Astrocyte (in vitro differentiated cells and primary cell): ENCODE results near the gene TRDN. TPM values are rescaled to one million over a fixed set of nuclear protein-coding genes. Genes with fewer than 3 reads are reported as not detected.

ENCODE experiments used
- DNase-seq: peaks from one replicate; pipeline ENCODE4 v3.0.0-alpha.2; 2010; ENCODE audit warnings: low read depth
- FAIRE-seq: peaks from 2 replicates; lab custom pipeline; 2011; peaks lifted over from hg19 to GRCh38; lab: Jason Lieb, UNC
- H2AFZ ChIP-seq: 2 replicates; pipeline ENCODE4 v1.6.0; 2012; ENCODE audit warnings: low read depth, low read length, inconsistent platforms
- H3K27ac ChIP-seq: 2 replicates; pipeline ENCODE4 v1.5.1; 2011; ENCODE audit warnings: low read depth, low read length, inconsistent platforms
- H3K27me3 ChIP-seq: 2 replicates; pipeline ENCODE4 v1.6.0; 2011; ENCODE audit warnings: low read length, inconsistent platforms; ENCODE audit not compliant: insufficient read depth
- H3K36me3 ChIP-seq: 2 replicates; pipeline ENCODE4 v1.5.1; 2011; ENCODE audit warnings: low read length, inconsistent platforms; ENCODE audit not compliant: insufficient read depth
- H3K4me1 ChIP-seq: 2 replicates; pipeline ENCODE4 v1.5.1; 2011; ENCODE audit warnings: low read length, inconsistent platforms; ENCODE audit not compliant: insufficient read depth
- H3K4me2 ChIP-seq: 2 replicates; pipeline ENCODE4 v1.6.0; 2012; ENCODE audit warnings: low read length, inconsistent platforms
- H3K4me3 ChIP-seq: 2 replicates; pipeline ENCODE4 v1.5.1; 2011; ENCODE audit warnings: low read depth, mild to moderate bottlenecking, low read length, inconsistent platforms; ENCODE audit not compliant: insufficient read depth
- H3K79me2 ChIP-seq: 2 replicates; pipeline ENCODE4 v1.6.0; 2012; ENCODE audit warnings: mild to moderate bottlenecking, low read length, inconsistent platforms; ENCODE audit not compliant: insufficient read depth
- H3K9ac ChIP-seq: 2 replicates; pipeline ENCODE4 v1.6.0; 2012; ENCODE audit warnings: mild to moderate bottlenecking, low read length, inconsistent platforms
- H3K9me3 ChIP-seq: 2 replicates; pipeline ENCODE4 v1.5.1; 2012; ENCODE audit warnings: low read depth, mild to moderate bottlenecking, low read length, inconsistent platforms; ENCODE audit not compliant: insufficient read depth
- H4K20me1 ChIP-seq: 2 replicates; pipeline ENCODE4 v1.6.0; 2012; ENCODE audit warnings: low read length, inconsistent platforms; ENCODE audit not compliant: insufficient read depth
- H3K27ac Mint-ChIP-seq: one replicate; pipeline ENCODE4 v1.8.0; 2021; ENCODE audit warnings: mild to moderate bottlenecking, mixed read lengths; ENCODE audit not compliant: unreplicated experiment
- H3K27me3 Mint-ChIP-seq: one replicate; pipeline ENCODE4 v1.8.0; 2021; ENCODE audit warnings: low read depth, mixed read lengths; ENCODE audit not compliant: unreplicated experiment
- H3K36me3 Mint-ChIP-seq: one replicate; pipeline ENCODE4 v1.8.0; 2021; ENCODE audit warnings: low read depth, mixed read lengths; ENCODE audit not compliant: unreplicated experiment
- H3K4me1 Mint-ChIP-seq: one replicate; pipeline ENCODE4 v1.8.0; 2021; ENCODE audit warnings: low read depth, mixed read lengths; ENCODE audit not compliant: unreplicated experiment
- H3K4me3 Mint-ChIP-seq: one replicate; pipeline ENCODE4 v1.8.0; 2021; ENCODE audit warnings: mild to moderate bottlenecking, moderate library complexity, mixed read lengths; ENCODE audit not compliant: unreplicated experiment
- H3K9me3 Mint-ChIP-seq: one replicate; pipeline ENCODE4 v1.8.0; 2021; ENCODE audit warnings: mild to moderate bottlenecking, mixed read lengths; ENCODE audit not compliant: unreplicated experiment
- CTCF ChIP-seq: IDR thresholded peaks from 2 replicates; pipeline ENCODE4 v1.5.1; 2011; ENCODE audit warnings: low read depth, mild to moderate bottlenecking, inconsistent platforms, low read length, moderate library complexity; ENCODE audit not compliant: insufficient read depth
- EZH2 ChIP-seq: IDR thresholded peaks from 2 replicates; pipeline ENCODE4 v1.6.1; 2012; ENCODE audit warnings: mild to moderate bottlenecking, low read length, inconsistent platforms; ENCODE audit not compliant: insufficient read depth
- total RNA-seq: library from RNA; stranded (reverse); gene quantifications from 2 replicates; pipeline ENCODE4 v1.2.1, GENCODE V29; 2021

TRDN gene
- total RNA-seq, 1 donor from 2014 or later = not detected

GRCh38 chr6:123215211-123215610 is 421.5 kb downstream of the TRDN start:
- no peak overlapping the region for H3K9ac ChIP-seq
- no peaks in the 10 kb centered on the region for H4K20me1 ChIP-seq
- Mint-ChIP-seq H3K27me3 (no peaks in the 10 kb centered on the region), H3K36me3 (no peaks in the 10 kb centered on the region), H3K27ac (no peak overlapping the region), H3K4me3 (no peak overlapping the region), H3K4me1 (no peaks in the 10 kb centered on the region), H3K9me3 (no peaks in the 10 kb centered on the region)
- no peaks in the 10 kb centered on the region for H3K79me2 ChIP-seq
- no peak for TF ChIP-seq EZH2
- no peak for TF ChIP-seq CTCF
- no peaks in the 10 kb centered on the region for H3K27me3 ChIP-seq
- no peaks in the 10 kb centered on the region for H3K9me3 ChIP-seq
- no peaks in the 10 kb centered on the region for H3K36me3 ChIP-seq
- H3K4me2 ChIP-seq = no peak overlapping the region
- DNase-seq (no peak), FAIRE-seq (no peak)
- no peak overlapping the region for H2AFZ ChIP-seq
- no peak overlapping the region for H3K4me3 ChIP-seq
- no peak overlapping the region for H3K27ac ChIP-seq
- no peaks in the 10 kb centered on the region for H3K4me1 ChIP-seq

GRCh38 chr6:123214433-123214832 is 422.3 kb downstream of the TRDN start:
- Histone ChIP-seq H3K36me3 (no peaks in the 10 kb centered on the region), H3K79me2 (no peaks in the 10 kb centered on the region), H3K9me3 (no peaks in the 10 kb centered on the region), H3K4me3 (no peak overlapping the region), H3K4me2 (no peak overlapping the region), H3K27ac (no peak overlapping the region), H3K4me1 (no peaks in the 10 kb centered on the region), H3K27me3 (no peaks in the 10 kb centered on the region), H4K20me1 (no peaks in the 10 kb centered on the region), H3K9ac (no peak overlapping the region), H2AFZ (no peak overlapping the region)
- Mint-ChIP-seq H3K9me3 (no peaks in the 10 kb centered on the region), H3K4me1 (no peaks in the 10 kb centered on the region), H3K27me3 (no peaks in the 10 kb centered on the region), H3K4me3 (no peak overlapping the region), H3K36me3 (no peaks in the 10 kb centered on the region), H3K27ac (no peak overlapping the region)
- DNase-seq (no peak), FAIRE-seq (no peak)
- TF ChIP-seq EZH2 (no peak), CTCF (no peak)

- H3K36me3 ChIP-seq = no peaks in the 10 kb centered on the region
- no peak overlapping the region for H3K27ac ChIP-seq
- H3K4me1 ChIP-seq = no peaks in the 10 kb centered on the region
- Mint-ChIP-seq H3K4me1 (no peaks in the 10 kb centered on the region), H3K27ac (no peak overlapping the region), H3K36me3 (no peaks in the 10 kb centered on the region), H3K4me3 (no peak overlapping the region), H3K27me3 (no peaks in the 10 kb centered on the region), H3K9me3 (no peaks in the 10 kb centered on the region)
- TF ChIP-seq CTCF = no peak
- no peak for TF ChIP-seq EZH2
- FAIRE-seq = no peak
- H3K4me3 ChIP-seq = no peak overlapping the region
- H3K79me2 ChIP-seq = no peaks in the 10 kb centered on the region
- no peak for DNase-seq
- H3K4me2 ChIP-seq = no peak overlapping the region
- H3K9me3 ChIP-seq = no peaks in the 10 kb centered on the region
- H3K27me3 ChIP-seq = no peaks in the 10 kb centered on the region
- no peak overlapping the region for H3K9ac ChIP-seq
- no peaks in the 10 kb centered on the region for H4K20me1 ChIP-seq
- no peak overlapping the region for H2AFZ ChIP-seq
Observed at GRCh38 chr6:123213921-123214320, 422.8 kb downstream of the TRDN start.
